AG04450 (cell line): ENCODE data around the gene TEX29. TPM values are rescaled to one million over a fixed set of nuclear protein-coding genes. Genes with fewer than 3 reads are reported as not detected.

ENCODE experiments used
- CTCF ChIA-PET: fragments of 300-600, 350-600 bp; formaldehyde crosslinking; extraction: SDS; loops from one replicate; lab custom pipeline; 2022; ENCODE audit warnings: antibody characterized with exemption, inconsistent platforms; lab: Charles Lee
- POLR2A ChIA-PET: fragments of 350-600 bp; formaldehyde crosslinking; extraction: SDS; loops from one replicate; lab custom pipeline; 2021; ENCODE audit warnings: antibody characterized with exemption, inconsistent platforms; lab: Yijun Ruan, JAX
- DNase-seq: peaks from one replicate; pipeline ENCODE4 v3.0.0-alpha.2; 2011; ENCODE audit warnings: low read depth, low spot score
- H3K27ac ChIP-seq: one replicate; pipeline ENCODE4 v1.5.1; 2012; ENCODE audit warnings: low read depth, low read length, control low read depth
- H3K27me3 ChIP-seq: one replicate; pipeline ENCODE4 v1.6.0; 2012; ENCODE audit warnings: low read length; ENCODE audit not compliant: control insufficient read depth, insufficient read depth
- H3K4me3 ChIP-seq: 2 replicates; pipeline ENCODE4 v1.5.1; 2011; ENCODE audit warnings: mild to moderate bottlenecking, low read depth, low read length, control low read depth
- H3K9me3 ChIP-seq: 2 replicates; pipeline ENCODE4 v1.5.1; 2012; ENCODE audit warnings: low read length; ENCODE audit not compliant: control insufficient read depth, insufficient read depth
- polyA plus RNA-seq: library from polyadenylated mRNA; depleted of rRNA; stranded (reverse); fragments of >200 nt; gene quantifications from 2 replicates; pipeline ENCODE4 v1.2.3, GENCODE V29; 2011
- TF ChIP-seq, protein P1 (sequence below): IDR thresholded peaks from 2 replicates; pipeline ENCODE4 v1.5.1; 2011; ENCODE audit warnings: low read depth, low read length, control low read depth, inconsistent platforms

TEX29 gene
- polyA plus RNA-seq, 1 experiment: 6.1 TPM

GRCh38 chr13:111322001-111322915 lies 1.8 kb downstream of the TEX29 start:
- CTCF ChIA-PET: no interaction called here
- Histone ChIP-seq H3K27me3 (peaks cover 5% of the 10 kb centered on the region), H3K9me3 (peaks cover 4% of the 10 kb centered on the region; the same call in 1 of the 2 replicates), H3K27ac (no peak overlapping the region), H3K4me3 (no peak overlapping the region)
- POLR2A ChIA-PET: no interaction called here
- TF ChIP-seq, protein P1, sequence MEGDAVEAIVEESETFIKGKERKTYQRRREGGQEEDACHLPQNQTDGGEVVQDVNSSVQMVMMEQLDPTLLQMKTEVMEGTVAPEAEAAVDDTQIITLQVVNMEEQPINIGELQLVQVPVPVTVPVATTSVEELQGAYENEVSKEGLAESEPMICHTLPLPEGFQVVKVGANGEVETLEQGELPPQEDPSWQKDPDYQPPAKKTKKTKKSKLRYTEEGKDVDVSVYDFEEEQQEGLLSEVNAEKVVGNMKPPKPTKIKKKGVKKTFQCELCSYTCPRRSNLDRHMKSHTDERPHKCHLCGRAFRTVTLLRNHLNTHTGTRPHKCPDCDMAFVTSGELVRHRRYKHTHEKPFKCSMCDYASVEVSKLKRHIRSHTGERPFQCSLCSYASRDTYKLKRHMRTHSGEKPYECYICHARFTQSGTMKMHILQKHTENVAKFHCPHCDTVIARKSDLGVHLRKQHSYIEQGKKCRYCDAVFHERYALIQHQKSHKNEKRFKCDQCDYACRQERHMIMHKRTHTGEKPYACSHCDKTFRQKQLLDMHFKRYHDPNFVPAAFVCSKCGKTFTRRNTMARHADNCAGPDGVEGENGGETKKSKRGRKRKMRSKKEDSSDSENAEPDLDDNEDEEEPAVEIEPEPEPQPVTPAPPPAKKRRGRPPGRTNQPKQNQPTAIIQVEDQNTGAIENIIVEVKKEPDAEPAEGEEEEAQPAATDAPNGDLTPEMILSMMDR: no peak
- no peak for DNase-seq

- TF ChIP-seq, protein P1: no peak
- Histone ChIP-seq H3K27me3 (peaks cover 5% of the 10 kb centered on the region), H3K27ac (no peak overlapping the region), H3K9me3 (peaks cover 4% of the 10 kb centered on the region; the same call in 1 of the 2 replicates), H3K4me3 (no peak overlapping the region)
- DNase-seq: no peak
- CTCF ChIA-PET: no interaction called here
- POLR2A ChIA-PET: no interaction called here
These were observed 2.5 kb downstream of the TEX29 start for GRCh38 chr13:111322916-111323331.

DNA sequence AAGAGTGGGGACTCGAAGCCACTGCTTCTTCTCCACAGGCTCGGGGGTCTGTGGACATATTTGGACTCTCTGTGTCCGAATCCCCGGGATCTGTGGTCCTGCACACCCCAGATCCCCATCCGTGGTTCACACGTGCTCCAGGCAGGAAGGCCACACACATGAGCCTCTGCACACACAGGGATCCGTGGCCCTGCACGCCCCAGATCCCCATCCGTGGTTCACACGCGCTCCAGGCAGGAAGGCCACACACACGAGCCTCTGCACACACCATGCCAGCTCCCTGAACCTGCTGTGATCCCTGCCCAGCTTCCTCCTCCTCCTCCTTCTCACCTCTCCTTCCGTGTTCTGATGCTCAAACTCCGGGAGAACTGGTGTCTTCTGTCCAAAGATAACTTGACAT lies 3.1 kb downstream of the TEX29 start:
- DNase-seq: no peak
- no peak overlapping the region for H3K4me3 ChIP-seq
- peaks cover 10% of the 10 kb centered on the region; the same call in 1 of the 2 replicates for H3K9me3 ChIP-seq
- ChIA-PET CTCF (no interaction called here), POLR2A (no interaction called here)
- TF ChIP-seq, protein P1: no peak
- H3K27ac ChIP-seq: no peak overlapping the region
- peaks cover 5% of the 10 kb centered on the region for H3K27me3 ChIP-seq

GRCh38 chr13:111323950-111324651 lies 3.7 kb downstream of the TEX29 start:
- Histone ChIP-seq H3K9me3 (peaks cover 15% of the 10 kb centered on the region; the same call in 1 of the 2 replicates), H3K4me3 (no peak overlapping the region), H3K27me3 (peaks cover 5% of the 10 kb centered on the region), H3K27ac (no peak overlapping the region)
- POLR2A ChIA-PET: no interaction called here
- DNase-seq: no peak
- CTCF ChIA-PET: no interaction called here
- TF ChIP-seq, protein P1: no peak
